Muscle of back (tissue), 13 donors: Measurements from ENCODE around the gene MAPT. TPM values are rescaled to one million over a fixed set of nuclear protein-coding genes. Genes with fewer than 3 reads are reported as not detected.

Experiments
- DNase-seq, 3 donors: peaks; one replicate each; pipeline versions ENCODE4 v3.0.0 to v3.0.0-alpha.2; 2013
- long read RNA-seq, 9 donors: transcript quantifications; one replicate each; lab custom pipeline, GENCODE V29; 2026
- polyA plus RNA-seq, 10 donors: library from polyadenylated mRNA; unstranded; fragments of 120-200 nt; gene quantifications; one replicate each; pipeline ENCODE4 v1.2.1, GENCODE V29; 2013; ENCODE audit not compliant: insufficient read length in 10 of 10

Gene MAPT
- polyA plus RNA-seq, result 10 to 100 TPM in 4 of 10 donors, 1 to 10 TPM in 6; 6.6 to 13.7 (median 9.4) TPM
- long read RNA-seq, donor 1, result 0 reads
- long read RNA-seq, donor 2, result 0 reads
- long read RNA-seq, donor 3, full-length matches to known transcripts, result 2 of 2 reads
- long read RNA-seq, donor 3, partial matches to known transcripts, result 0 of 2 reads
- long read RNA-seq, donor 3, other reads (novel, unspliced or antisense), result 0 of 2 reads
- long read RNA-seq, donor 4, full-length matches to known transcripts, result 1 of 1 reads
- long read RNA-seq, donor 4, partial matches to known transcripts, result 0 of 1 reads
- long read RNA-seq, donor 4, other reads (novel, unspliced or antisense), result 0 of 1 reads
- long read RNA-seq, donor 5, full-length matches to known transcripts, result 2 of 2 reads
- long read RNA-seq, donor 5, partial matches to known transcripts, result 0 of 2 reads
- long read RNA-seq, donor 5, other reads (novel, unspliced or antisense), result 0 of 2 reads
- long read RNA-seq, donor 6, partial matches to known transcripts, result 0 of 1 reads
- long read RNA-seq, donor 6, other reads (novel, unspliced or antisense), result 0 of 1 reads
- long read RNA-seq, donor 7, partial matches to known transcripts, result 0 of 1 reads
- long read RNA-seq, donor 7, other reads (novel, unspliced or antisense), result 0 of 1 reads
- long read RNA-seq, donor 8, result 0 reads
- long read RNA-seq, donor 9, result 0 reads

DNA sequence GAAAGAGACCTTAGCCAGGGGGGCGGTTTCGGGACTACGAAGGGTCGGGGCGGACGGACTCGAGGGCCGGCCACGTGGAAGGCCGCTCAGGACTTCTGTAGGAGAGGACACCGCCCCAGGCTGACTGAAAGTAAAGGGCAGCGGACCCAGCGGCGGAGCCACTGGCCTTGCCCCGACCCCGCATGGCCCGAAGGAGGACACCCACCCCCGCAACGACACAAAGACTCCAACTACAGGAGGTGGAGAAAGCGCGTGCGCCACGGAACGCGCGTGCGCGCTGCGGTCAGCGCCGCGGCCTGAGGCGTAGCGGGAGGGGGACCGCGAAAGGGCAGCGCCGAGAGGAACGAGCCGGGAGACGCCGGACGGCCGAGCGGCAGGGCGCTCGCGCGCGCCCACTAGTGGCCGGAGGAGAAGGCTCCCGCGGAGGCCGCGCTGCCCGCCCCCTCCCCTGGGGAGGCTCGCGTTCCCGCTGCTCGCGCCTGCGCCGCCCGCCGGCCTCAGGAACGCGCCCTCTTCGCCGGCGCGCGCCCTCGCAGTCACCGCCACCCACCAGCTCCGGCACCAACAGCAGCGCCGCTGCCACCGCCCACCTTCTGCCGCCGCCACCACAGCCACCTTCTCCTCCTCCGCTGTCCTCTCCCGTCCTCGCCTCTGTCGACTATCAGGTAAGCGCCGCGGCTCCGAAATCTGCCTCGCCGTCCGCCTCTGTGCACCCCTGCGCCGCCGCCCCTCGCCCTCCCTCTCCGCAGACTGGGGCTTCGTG lies at the start of gene MAPT:
MAPT (plus strand) TSS at position 533 of the 763 bp plus-strand sequence. CDS start 67,784 bp downstream, outside the sequence.
- DNase-seq, result peak; percentile 93 to 98 (median 98)

DNA sequence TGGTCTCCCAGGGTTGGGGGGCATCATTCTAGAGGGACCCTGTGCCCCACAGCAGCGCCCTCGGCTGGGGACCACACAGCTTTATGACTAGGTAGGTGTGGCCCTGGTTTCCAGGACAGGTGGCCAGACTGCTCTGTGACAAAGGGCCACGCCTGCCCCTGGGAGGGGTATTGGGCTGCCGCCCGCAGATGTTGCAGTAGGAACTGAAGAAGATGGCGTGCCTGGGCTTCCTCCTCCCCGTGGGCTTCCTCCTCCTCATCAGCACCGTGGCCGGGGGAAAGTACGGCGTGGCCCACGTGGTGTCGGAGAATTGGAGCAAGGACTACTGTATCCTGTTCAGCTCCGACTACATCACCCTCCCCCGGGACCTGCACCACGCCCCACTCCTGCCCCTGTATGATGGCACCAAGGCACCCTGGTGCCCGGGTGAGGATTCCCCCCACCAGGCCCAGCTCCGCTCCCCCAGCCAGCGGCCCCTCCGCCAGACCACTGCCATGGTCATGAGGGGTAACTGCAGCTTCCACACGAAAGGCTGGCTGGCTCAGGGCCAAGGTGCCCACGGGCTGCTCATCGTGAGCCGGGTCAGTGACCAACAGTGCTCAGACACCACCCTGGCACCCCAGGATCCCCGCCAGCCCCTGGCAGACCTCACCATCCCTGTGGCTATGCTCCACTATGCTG lies 49.5 kb upstream of the MAPT start, which contains the start of gene SPPL2C:
SPPL2C (plus strand) TSS at position 187 of the 681 bp plus-strand sequence; CDS start at position 213, 26 bp downstream.
- no peak for DNase-seq

DNA sequence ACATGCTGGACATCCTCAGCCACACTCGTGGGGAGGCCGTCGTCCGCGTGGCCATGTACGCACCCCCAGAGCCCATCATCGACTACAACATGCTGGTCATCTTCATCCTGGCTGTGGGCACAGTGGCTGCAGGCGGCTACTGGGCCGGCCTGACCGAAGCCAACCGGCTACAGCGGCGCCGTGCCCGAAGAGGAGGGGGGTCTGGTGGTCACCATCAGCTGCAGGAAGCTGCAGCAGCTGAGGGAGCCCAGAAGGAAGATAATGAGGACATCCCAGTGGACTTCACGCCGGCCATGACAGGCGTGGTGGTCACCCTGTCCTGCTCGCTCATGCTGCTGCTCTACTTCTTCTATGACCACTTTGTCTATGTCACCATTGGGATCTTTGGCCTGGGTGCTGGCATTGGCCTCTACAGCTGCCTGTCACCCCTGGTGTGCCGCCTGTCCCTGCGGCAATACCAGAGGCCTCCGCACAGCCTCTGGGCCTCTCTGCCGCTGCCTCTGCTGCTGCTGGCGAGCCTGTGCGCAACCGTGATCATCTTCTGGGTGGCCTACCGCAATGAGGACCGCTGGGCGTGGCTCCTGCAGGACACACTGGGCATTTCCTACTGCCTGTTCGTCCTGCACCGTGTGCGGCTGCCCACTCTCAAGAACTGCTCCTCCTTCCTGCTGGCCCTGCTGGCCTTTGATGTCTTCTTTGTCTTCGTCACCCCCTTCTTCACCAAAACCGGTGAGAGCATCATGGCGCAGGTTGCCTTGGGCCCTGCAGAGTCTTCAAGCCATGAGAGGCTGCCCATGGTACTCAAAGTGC lies 48.8 kb upstream of the MAPT start:
- DNase-seq, result no peak

DNA sequence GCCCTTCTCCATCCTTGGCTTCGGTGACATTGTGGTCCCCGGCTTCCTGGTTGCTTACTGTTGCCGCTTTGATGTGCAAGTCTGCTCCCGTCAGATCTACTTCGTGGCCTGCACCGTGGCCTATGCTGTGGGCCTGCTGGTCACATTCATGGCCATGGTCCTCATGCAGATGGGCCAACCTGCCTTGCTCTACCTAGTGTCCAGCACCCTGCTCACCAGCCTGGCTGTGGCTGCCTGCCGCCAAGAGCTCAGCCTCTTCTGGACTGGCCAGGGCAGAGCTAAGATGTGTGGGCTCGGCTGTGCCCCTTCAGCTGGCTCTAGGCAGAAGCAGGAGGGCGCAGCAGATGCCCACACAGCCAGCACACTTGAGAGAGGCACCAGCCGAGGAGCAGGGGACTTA lies 48.1 kb upstream of the MAPT start:
- no peak for DNase-seq

DNA sequence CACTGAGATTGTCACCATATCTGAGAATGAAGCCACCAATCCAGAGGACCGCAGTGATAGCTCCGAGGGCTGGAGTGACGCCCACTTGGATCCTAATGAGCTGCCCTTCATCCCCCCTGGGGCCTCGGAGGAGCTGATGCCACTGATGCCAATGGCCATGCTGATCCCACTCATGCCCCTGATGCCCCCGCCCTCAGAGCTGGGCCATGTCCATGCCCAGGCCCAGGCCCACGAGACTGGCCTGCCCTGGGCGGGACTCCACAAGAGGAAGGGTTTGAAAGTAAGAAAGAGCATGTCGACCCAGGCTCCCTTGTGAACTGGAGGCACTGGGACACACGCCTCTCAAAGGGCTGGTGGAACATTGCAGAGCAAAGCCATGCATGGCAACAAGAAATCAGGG lies 47.7 kb upstream of the MAPT start:
- DNase-seq, result no peak

DNA sequence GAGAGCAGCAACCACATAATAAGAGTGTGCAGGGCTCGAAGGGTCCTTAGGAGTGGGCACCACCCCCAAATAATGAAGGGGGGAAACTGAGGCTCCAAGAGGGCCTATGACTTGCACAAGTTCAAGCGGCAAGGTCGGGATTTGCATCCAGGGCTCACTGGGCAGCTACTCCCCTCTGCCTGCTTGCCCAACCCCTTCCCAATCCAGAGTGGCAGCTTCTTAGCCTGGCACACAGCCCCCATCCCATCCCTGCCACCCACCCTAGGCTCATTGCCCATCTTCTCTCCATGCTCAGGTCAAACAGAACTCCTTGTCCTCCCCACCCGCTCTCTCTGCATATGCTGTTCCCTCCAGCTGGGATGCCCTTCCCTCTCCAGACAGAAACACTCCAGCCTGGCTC lies 47.3 kb upstream of the MAPT start:
- no peak for DNase-seq

DNA sequence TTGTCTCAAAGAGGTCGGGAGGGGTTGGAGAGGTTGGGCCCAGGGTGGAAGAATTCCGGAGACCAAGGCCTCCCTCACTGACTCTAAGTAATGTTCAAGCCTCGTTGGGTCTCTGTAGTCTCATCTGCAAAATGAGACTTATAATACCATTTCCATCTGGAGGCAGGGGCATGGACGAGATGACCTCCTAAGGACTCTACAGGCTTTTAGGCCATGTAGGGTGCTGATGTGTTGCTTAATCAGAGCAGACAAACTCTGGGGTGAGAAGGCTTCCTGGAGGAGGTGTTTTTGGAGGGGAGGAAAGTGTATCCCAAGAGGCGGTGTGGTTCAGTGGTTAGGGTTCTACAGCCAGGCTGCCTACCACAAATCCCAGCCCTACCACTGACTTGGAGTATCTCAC lies 46.6 kb upstream of the MAPT start:
- no peak for DNase-seq

DNA sequence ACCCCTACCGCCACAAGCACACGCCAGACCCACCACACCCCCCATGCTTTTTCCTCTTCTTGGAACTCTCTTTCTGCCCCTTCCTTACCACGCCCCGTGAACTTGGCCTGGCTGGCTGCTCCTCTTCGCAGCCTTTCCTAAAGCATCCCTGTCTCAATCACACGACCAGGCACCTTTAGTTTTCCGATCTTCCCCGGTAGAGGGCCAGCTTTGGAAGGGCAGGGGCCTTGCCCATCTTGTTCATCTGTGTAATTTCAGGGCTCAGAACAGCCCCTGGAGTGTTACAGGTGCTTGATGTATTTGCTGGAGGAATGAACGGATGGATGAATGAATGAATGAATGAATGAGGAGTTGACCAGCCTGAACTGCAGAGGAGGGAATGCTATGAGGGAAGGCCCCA lies 45.9 kb upstream of the MAPT start:
- DNase-seq, result no peak

DNA sequence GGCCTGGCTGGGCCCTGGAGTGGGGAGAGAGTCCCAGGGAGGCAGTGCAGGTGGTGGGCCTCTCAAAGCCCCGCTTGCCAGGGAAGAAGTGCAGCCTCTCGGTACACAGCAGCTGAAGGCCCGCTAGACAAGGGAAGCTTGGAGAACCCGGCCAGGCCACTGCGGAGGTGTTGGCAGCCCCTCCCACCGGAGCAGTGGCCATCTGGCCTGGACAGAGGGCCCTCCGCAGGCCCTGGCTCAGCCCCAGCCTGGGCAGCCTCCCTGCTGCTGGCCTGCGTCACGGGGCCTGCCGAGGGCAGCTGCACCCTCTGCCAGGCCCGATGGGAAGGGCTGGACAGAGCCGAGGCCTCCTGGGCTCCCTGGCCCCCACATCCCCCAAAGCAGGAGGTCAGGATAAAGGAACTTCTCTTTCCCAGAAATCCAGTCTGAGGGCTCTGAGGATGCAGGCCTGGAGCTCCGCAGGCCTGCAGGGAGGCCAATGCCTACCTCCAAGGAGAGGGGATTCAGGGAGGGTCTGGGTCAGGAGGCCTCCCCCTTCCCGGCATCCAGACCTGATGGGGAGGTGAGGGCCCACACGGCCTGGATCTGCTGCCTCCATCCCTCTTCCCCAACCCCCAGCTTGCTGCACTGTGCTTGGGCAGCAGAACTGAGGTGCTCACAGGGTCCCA lies 45.4 kb upstream of the MAPT start:
- DNase-seq, result no peak

DNA sequence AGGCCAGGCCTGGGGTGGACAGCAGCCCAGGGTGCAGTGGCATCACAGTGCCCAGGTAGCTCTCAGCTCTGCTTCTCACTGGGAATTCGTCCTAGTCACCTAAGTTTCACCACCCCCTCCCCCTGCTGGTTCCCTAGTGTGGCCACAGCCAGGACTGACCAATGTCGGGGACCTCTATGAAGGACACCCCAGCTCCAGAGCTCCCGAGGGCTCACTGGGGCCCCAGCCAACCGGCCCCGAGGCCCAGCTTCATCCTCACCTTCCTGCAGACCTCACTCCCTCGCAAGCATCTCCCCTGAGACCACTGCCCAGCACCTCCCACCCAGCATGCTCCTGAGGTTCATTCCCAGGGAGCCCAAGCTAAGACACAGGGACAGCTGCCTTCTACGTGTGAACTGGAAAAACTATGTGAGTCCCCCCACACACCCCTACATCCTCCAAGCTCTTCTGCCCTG lies 44.8 kb upstream of the MAPT start:
- no peak for DNase-seq

DNA sequence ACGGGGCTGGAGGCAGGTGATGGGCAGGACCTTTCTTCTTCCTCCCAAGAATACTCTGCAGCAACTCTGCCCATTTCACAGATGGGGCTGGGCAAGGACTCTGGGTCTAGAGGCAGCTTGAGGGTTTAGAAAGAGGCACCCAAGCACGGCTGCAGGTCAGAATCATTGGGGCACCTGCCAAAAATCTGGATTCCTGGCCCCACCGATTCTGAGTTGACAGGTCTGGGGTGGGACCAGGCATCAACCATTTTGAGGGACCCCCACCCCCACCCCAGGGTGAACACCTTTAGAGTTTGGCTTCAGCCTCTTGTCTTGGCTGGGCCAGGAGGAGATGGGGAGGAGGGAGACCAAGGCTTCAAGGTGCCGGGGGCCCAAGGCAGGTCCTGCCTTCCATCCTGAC lies 44.3 kb upstream of the MAPT start:
- DNase-seq, result no peak

DNA sequence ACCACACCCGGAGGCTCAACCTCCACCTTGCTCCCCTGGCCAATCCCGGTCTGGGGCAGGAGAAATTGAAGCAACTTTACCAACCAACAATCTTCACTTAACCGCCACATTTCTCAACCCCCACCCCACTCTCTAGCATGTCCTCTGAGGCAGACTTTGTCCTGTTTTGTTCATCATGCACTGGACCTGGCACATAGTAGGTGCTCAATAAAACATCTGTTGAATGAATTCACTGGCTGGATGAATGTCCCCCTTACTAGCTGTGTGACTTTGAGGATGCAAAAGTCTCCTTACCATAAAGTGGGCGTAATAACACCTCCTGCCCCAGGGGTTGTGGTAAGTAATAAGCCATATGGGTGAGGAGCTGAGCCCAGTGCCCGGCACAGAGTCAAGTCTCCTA lies 43.9 kb upstream of the MAPT start:
- DNase-seq, result no peak

DNA sequence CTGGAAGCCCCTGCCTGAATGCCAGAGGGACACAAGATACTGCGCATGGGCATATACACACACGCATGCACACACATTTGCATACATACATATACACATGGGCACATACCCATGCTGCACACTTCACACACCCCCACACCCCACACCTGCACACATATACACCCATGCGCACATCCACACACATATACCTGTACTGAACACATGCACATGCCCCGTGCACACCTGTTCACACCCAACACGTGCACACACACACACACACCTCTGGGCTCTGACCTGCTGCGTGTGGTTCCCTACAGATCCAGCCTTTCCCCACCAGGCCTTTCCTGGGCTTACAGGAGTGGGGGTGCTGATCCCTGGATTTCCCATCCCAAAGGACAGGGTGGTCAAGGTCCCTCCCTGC lies 43.3 kb upstream of the MAPT start:
- no peak for DNase-seq

DNA sequence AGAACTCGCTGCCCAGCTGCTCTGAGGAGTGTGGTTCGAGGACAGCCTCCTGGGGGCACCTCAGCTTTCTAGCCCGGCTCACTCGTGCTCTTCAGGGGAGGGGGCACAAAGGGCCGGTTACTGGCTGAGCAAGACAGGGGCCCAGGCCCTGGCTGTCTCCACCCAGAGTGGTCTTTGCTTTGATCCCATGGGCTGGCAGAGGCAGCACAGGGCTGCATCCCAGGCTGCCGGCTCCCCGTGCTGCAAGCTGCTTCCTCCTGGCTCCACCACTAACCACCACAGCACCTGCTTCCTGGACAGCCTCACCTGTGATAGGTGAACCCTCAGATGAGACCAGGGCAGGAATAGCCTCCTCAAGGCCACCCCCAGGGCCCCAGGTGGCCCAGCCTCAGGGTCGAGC lies 42.9 kb upstream of the MAPT start:
- no peak for DNase-seq

DNA sequence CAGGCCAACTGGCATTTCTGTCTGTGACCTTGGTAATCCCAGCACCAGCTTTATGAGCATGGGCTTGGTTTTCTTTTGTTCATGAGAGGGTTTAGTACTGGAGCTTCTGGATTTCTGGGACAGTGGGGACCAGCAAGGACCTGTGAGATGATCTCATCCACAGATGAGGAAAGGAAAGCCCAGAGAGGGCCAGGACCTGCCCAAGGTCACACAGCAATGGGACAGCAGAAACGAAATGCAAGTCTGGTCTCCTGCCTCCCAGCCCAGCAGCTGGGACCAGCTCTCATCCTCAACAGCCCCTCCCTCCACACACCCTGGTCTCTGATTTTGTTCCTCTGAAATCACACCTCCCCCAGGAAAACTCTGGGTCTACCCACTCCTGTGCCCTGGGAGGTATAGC lies 42.5 kb upstream of the MAPT start:
- no peak for DNase-seq

DNA sequence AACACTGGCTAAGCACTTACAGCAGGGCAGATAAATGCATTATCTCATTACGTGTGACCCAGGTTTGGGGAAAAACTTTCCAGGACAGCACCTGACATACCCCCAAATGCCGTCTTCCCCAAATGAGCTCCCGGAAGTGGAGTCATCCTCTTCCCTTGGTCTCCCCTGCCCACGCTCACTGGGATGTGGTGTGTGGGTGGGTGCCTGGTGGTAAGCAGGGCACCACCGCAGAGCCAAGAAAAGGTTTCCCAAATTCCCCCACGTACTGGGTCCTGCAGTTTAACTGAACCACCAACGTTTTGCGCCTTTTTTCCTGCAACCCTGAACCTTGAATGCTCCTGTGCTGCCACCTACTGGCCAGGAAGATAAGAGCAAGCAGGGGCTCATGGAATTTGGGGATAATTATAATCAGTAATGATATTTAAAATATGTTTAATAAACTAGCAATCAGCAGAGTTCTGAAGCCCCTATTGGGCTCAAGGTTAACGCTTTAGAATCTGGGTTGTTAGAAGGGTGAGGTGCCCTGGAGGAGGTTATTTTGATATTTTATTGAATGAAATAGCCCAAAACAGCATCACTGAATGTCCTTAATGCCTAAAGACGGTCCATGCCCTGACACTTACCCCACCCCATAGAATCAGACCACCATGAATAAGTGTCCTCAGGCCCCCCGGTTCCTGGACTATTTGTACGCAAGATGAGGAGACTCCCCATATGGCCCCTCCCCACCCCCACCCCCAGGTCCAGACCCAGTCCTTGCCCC lies 41.6 kb upstream of the MAPT start:
- DNase-seq, result peak; percentile 37 to 69 (median 60)

DNA sequence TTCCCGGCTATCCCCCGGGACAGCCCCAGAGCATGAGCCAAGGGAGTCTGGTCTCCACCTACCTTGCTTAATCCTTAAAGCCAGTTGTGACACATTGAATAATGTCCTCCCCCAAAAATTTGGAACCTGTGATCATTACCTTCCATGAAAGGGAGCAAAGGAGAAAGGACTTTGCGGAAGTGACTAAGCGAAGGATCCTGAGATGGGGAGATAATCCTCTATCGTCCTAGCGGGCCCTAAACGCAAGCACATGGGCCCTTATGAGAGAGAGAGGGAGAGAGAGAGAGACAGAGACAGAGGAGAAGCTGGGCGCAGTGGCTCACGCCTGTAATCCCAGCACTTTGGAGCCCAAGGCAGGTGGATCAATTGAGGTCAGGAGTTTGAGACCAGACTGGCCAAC lies 40.1 kb upstream of the MAPT start:
- DNase-seq, result no peak

DNA sequence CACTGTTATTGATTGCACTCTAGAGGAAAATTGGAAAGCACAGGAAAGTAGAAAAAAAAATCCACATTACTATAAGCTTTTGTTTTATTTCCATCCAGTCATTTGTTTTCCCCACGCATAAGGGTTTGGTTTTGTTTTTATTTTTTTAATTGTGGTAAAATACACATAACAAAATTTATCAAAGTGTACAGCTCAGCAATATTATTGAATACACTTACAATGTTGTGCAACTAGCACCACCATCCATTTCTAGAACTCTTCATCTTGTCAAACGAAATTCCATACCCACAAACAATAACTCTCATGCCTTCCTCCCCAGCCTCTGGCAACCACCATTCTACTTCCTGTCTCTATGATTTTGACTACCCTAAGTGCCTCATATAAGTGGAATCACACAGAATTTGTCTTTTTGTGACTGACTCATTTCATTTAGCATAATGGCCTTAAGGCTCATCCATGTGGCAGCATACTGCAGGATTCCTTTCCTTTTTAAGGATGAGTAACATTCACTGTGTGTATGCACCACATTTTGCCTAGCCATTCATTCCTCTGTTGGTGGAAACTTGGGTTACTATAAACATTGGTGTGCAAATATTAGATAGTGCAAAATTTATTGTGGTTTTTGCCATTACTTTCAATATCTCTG lies 38.5 kb upstream of the MAPT start:
- no peak for DNase-seq
